HG03439 (cell line): ENCODE measurements around the gene CGREF1.

ENCODE experiments used
- ATAC-seq: cut with Tn5 transposase; IDR thresholded peaks from one replicate; pipeline ENCODE4 v1.9.1; 2021; ENCODE audit warnings: mild to moderate bottlenecking, moderate library complexity; ENCODE audit not compliant: unreplicated experiment

The CGREF1 gene

GRCh38 chr2:27118525-27119329 is at the start of gene CGREF1:
TSS of gene CGREF1 (minus strand) at chr2:27119128. CDS start at chr2:27104366, 14,762 bp downstream.
- ATAC-seq, result no peak

- no peak for ATAC-seq
Measured at GRCh38 chr2:27164960-27165763, 46.2 kb upstream of the CGREF1 start.

- no peak for ATAC-seq
Measured at GRCh38 chr2:27162151-27163121, 43.5 kb upstream of the CGREF1 start.

GRCh38 chr2:27160191-27160590 is 41.3 kb upstream of the CGREF1 start:
- ATAC-seq, result no peak

- ATAC-seq, result no peak
Measured at GRCh38 chr2:27159271-27159670, 40.3 kb upstream of the CGREF1 start.

GRCh38 chr2:27158468-27158867 is 39.5 kb upstream of the CGREF1 start:
- ATAC-seq, result no peak

GRCh38 chr2:27155069-27155520 is 36.2 kb upstream of the CGREF1 start:
- ATAC-seq, result no peak

GRCh38 chr2:27154488-27154887 is 35.6 kb upstream of the CGREF1 start:
- no peak for ATAC-seq

- ATAC-seq, result no peak
Measured at GRCh38 chr2:27152796-27153464, 34.0 kb upstream of the CGREF1 start.

- ATAC-seq, result no peak
Measured at GRCh38 chr2:27152102-27152795, 33.3 kb upstream of the CGREF1 start.

- no peak for ATAC-seq
Measured at GRCh38 chr2:27150639-27151230, 31.8 kb upstream of the CGREF1 start.

- ATAC-seq, result no peak
Measured at GRCh38 chr2:27149570-27150405, 30.9 kb upstream of the CGREF1 start.

GRCh38 chr2:27148801-27149439 is 30.0 kb upstream of the CGREF1 start, which contains the start of gene TCF23:
TSS of gene TCF23 (plus strand) at chr2:27149004. CDS start at chr2:27149134, 130 bp downstream.
- ATAC-seq, result no peak

GRCh38 chr2:27147935-27148334 is 29.0 kb upstream of the CGREF1 start:
- no peak for ATAC-seq

- no peak for ATAC-seq
Measured at GRCh38 chr2:27145682-27146081, 26.8 kb upstream of the CGREF1 start.

- ATAC-seq, result no peak
Measured at GRCh38 chr2:27143285-27143684, 24.4 kb upstream of the CGREF1 start.

GRCh38 chr2:27139310-27139709 is 20.4 kb upstream of the CGREF1 start, which contains the start of gene PRR30:
TSS of gene PRR30 (minus strand) at chr2:27139410. CDS start at chr2:27138329, 1,081 bp downstream.
- no peak for ATAC-seq

- ATAC-seq, result no peak
Measured at GRCh38 chr2:27138111-27138510, 19.2 kb upstream of the CGREF1 start.
